Omental fat pad (tissue), 4 donors: ENCODE results near the gene QRICH1. TPM values are rescaled to one million over a fixed set of nuclear protein-coding genes. Genes with fewer than 3 reads are reported as not detected.

Experiments used
- ATAC-seq: fragments of 150-250 bp; one replicate; pipeline ENCODE4 v1.9.1; 2016; ENCODE audit warnings: mild to moderate bottlenecking, moderate library complexity; ENCODE audit not compliant: low FRiP score
- DNase-seq: peaks from one replicate; pipeline ENCODE4 v3.0.0-alpha.2; 2019; ENCODE audit warnings: low spot score
- total RNA-seq, 4 donors: library from RNA; depleted of rRNA; stranded (reverse); fragments of >200 nt; gene quantifications; one replicate each; pipeline ENCODE4 v1.1.0, GENCODE V29; 2016
- TF ChIP-seq, protein P1 (sequence below), 3 donors: fragments of 450-650 bp; IDR thresholded peaks; one replicate each; pipeline ENCODE4 v1.5.1; 2016 to 2017; ENCODE audit warnings: antibody characterized with exemption in 3 of 3, mild to moderate bottlenecking in 3 of 3, moderate library complexity in 2 of 3

Gene QRICH1
- total RNA-seq, 4 donors from 2014 or later: 53.2 to 71.2 (median 61.9) TPM

DNA sequence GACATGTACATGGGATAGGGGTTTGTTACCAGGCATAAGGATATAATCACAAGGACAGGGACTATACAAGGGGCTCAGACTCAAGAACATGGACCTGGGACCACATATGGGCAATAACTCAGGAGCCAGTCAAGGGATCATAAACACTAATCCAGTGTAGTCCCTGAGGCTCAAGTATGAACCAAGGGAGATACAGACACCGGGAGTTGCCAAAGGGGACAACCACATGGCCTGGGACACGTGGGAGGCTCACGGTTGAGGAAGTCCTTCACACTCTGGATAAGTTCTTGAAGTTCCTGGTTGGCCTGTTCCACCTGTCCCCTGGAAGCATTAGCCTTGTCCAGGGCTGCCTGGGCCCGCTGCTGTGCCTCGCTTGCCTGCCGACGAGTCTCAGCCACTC, 28.6 kb upstream of the QRICH1 start:
- no peak for DNase-seq
- ATAC-seq: no peak
- TF ChIP-seq, protein P1, sequence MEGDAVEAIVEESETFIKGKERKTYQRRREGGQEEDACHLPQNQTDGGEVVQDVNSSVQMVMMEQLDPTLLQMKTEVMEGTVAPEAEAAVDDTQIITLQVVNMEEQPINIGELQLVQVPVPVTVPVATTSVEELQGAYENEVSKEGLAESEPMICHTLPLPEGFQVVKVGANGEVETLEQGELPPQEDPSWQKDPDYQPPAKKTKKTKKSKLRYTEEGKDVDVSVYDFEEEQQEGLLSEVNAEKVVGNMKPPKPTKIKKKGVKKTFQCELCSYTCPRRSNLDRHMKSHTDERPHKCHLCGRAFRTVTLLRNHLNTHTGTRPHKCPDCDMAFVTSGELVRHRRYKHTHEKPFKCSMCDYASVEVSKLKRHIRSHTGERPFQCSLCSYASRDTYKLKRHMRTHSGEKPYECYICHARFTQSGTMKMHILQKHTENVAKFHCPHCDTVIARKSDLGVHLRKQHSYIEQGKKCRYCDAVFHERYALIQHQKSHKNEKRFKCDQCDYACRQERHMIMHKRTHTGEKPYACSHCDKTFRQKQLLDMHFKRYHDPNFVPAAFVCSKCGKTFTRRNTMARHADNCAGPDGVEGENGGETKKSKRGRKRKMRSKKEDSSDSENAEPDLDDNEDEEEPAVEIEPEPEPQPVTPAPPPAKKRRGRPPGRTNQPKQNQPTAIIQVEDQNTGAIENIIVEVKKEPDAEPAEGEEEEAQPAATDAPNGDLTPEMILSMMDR (IDR thresholded peaks at IDR 0.05): no peak

GRCh38 chr3:49122022-49122421, 28.2 kb upstream of the QRICH1 start:
- ATAC-seq (no peak), DNase-seq (no peak)
- TF ChIP-seq, protein P1 (IDR thresholded peaks at IDR 0.05): no peak

GRCh38 chr3:49121132-49121736, 27.4 kb upstream of the QRICH1 start:
- TF ChIP-seq, protein P1 (IDR thresholded peaks at IDR 0.05): no peak
- ATAC-seq: no peak

GRCh38 chr3:49120438-49121131, 26.7 kb upstream of the QRICH1 start, which contains the start of gene USP19:
TSS of gene USP19 (minus strand) at chr3:49120823. CDS start at chr3:49119145, 1,678 bp downstream.
- ATAC-seq: peak; percentile 89
- TF ChIP-seq, protein P1 (IDR thresholded peaks at IDR 0.05): no peak

More at GRCh38 chr3:49121132-49121736, 27.4 kb upstream of the QRICH1 start:
- DNase-seq: no peak

DNA sequence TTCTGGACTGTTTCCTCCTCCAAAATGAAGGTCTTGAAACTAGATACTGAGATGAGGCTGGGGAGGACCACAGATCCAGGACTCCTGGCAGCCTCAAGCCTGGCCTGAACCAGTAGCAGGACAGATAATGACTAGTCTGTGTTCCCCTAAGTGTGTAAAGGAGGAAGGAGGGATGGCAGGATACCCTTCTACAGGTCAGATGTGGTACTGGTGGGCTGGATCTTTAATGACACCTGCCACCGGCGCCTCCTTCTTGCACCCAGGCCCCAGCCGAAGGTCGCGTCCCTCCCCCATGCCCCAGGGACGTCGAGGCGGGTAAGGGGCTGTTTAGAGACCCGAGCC, 26.2 kb upstream of the QRICH1 start:
- TF ChIP-seq, protein P1 (IDR thresholded peaks at IDR 0.05): no peak
- no peak for ATAC-seq
- no peak for DNase-seq

More at GRCh38 chr3:49120438-49121131, 26.7 kb upstream of the QRICH1 start, which contains the start of gene USP19:
- DNase-seq: peak; percentile 88

GRCh38 chr3:49119439-49119838, 25.6 kb upstream of the QRICH1 start:
- no peak for ATAC-seq
- no peak for DNase-seq
- TF ChIP-seq, protein P1 (IDR thresholded peaks at IDR 0.05): no peak

- DNase-seq (no peak), ATAC-seq (no peak)
- TF ChIP-seq, protein P1 (IDR thresholded peaks at IDR 0.05): no peak
Observed at GRCh38 chr3:49119036-49119435, 25.2 kb upstream of the QRICH1 start.
